Measurements from ENCODE around the gene BBC3.

BBC3 gene

GRCh38 chr19:47229676-47230053 lies 1.3 kb downstream of the BBC3 start:
- Histone ChIP-seq H3K4me1 (ENCODE audit: control insufficient read depth, insufficient read depth, low read length) (peaks cover 25% of the 10 kb centered on the region), H3K27me3 (ENCODE audit: control insufficient read depth, insufficient read depth, low read length) (peaks cover 10% of the 10 kb centered on the region; the same call in 1 of the 2 replicates), H3K9me3 (ENCODE audit: control insufficient read depth, insufficient read depth, low read length) (no peaks in the 10 kb centered on the region), H3K27ac (ENCODE audit: low read depth, low read length) (no peak overlapping the region), H3K4me3 (ENCODE audit: low read depth, low read length) (peak overlapping the region; percentile 91), H3K36me3 (ENCODE audit: control insufficient read depth, insufficient read depth, low read length) (no peaks in the 10 kb centered on the region), H3K9ac (ENCODE audit: low read depth, low read length) (peak overlapping the region; percentile 59)

- Histone ChIP-seq H3K36me3 (ENCODE audit: control insufficient read depth, insufficient read depth, low read length) (no peaks in the 10 kb centered on the region), H3K9ac (ENCODE audit: low read depth, low read length) (no peak overlapping the region; the same call in 1 of the 2 replicates), H3K27me3 (ENCODE audit: control insufficient read depth, insufficient read depth, low read length) (peaks cover 10% of the 10 kb centered on the region; the same call in 1 of the 2 replicates), H3K27ac (ENCODE audit: low read depth, low read length) (no peak overlapping the region), H3K4me3 (ENCODE audit: low read depth, low read length) (peak overlapping the region; percentile 91), H3K9me3 (ENCODE audit: control insufficient read depth, insufficient read depth, low read length) (no peaks in the 10 kb centered on the region), H3K4me1 (ENCODE audit: control insufficient read depth, insufficient read depth, low read length) (peaks cover 25% of the 10 kb centered on the region)
Measured at GRCh38 chr19:47228937-47229675, 1.9 kb downstream of the BBC3 start.

- Histone ChIP-seq H3K27ac (ENCODE audit: low read depth, low read length) (peak overlapping the region; percentile 96), H3K4me1 (ENCODE audit: control insufficient read depth, insufficient read depth, low read length) (peaks cover 25% of the 10 kb centered on the region), H3K4me3 (ENCODE audit: low read depth, low read length) (peak overlapping the region; percentile 91), H3K9ac (ENCODE audit: low read depth, low read length) (peak overlapping the region; percentile 68; the same call in 1 of the 2 replicates), H3K36me3 (ENCODE audit: control insufficient read depth, insufficient read depth, low read length) (no peaks in the 10 kb centered on the region; the same call in 1 of the 2 replicates), H3K9me3 (ENCODE audit: control insufficient read depth, insufficient read depth, low read length) (no peaks in the 10 kb centered on the region), H3K27me3 (ENCODE audit: control insufficient read depth, insufficient read depth, low read length) (peaks cover 10% of the 10 kb centered on the region; the same call in 1 of the 2 replicates)
Measured at GRCh38 chr19:47228168-47228936, 2.6 kb downstream of the BBC3 start.

- Histone ChIP-seq H3K4me3 (ENCODE audit: low read depth, low read length) (peak overlapping the region; percentile 91), H3K27me3 (ENCODE audit: control insufficient read depth, insufficient read depth, low read length) (peaks cover 10% of the 10 kb centered on the region; the same call in 1 of the 2 replicates), H3K4me1 (ENCODE audit: control insufficient read depth, insufficient read depth, low read length) (peaks cover 25% of the 10 kb centered on the region), H3K9me3 (ENCODE audit: control insufficient read depth, insufficient read depth, low read length) (no peaks in the 10 kb centered on the region), H3K27ac (ENCODE audit: low read depth, low read length) (peak overlapping the region; percentile 96), H3K9ac (ENCODE audit: low read depth, low read length) (peak overlapping the region; percentile 83), H3K36me3 (ENCODE audit: control insufficient read depth, insufficient read depth, low read length) (no peaks in the 10 kb centered on the region; the same call in 1 of the 2 replicates)
Measured at GRCh38 chr19:47227352-47228167, 3.4 kb downstream of the BBC3 start.

GRCh38 chr19:47226426-47227351 lies 4.3 kb downstream of the BBC3 start:
- Histone ChIP-seq H3K4me1 (ENCODE audit: control insufficient read depth, insufficient read depth, low read length) (peaks cover 24% of the 10 kb centered on the region), H3K9ac (ENCODE audit: low read depth, low read length) (peak overlapping the region; percentile 83), H3K9me3 (ENCODE audit: control insufficient read depth, insufficient read depth, low read length) (no peaks in the 10 kb centered on the region), H3K27ac (ENCODE audit: low read depth, low read length) (peak overlapping the region; percentile 96), H3K27me3 (ENCODE audit: control insufficient read depth, insufficient read depth, low read length) (peaks cover 10% of the 10 kb centered on the region; the same call in 1 of the 2 replicates), H3K4me3 (ENCODE audit: low read depth, low read length) (peak overlapping the region; percentile 91), H3K36me3 (ENCODE audit: control insufficient read depth, insufficient read depth, low read length) (peaks cover 6% of the 10 kb centered on the region)

GRCh38 chr19:47225746-47226425 lies 5.1 kb downstream of the BBC3 start:
- H3K9me3 ChIP-seq (ENCODE audit: control insufficient read depth, insufficient read depth, low read length): no peaks in the 10 kb centered on the region
- H3K4me1 ChIP-seq (ENCODE audit: control insufficient read depth, insufficient read depth, low read length): peaks cover 19% of the 10 kb centered on the region
- peak overlapping the region; percentile 96 for H3K27ac ChIP-seq (ENCODE audit: low read depth, low read length)
- peak overlapping the region; percentile 91 for H3K4me3 ChIP-seq (ENCODE audit: low read depth, low read length)
- peaks cover 13% of the 10 kb centered on the region for H3K36me3 ChIP-seq (ENCODE audit: control insufficient read depth, insufficient read depth, low read length)
- H3K9ac ChIP-seq (ENCODE audit: low read depth, low read length): peak overlapping the region; percentile 83; the same call in 1 of the 2 replicates
- H3K27me3 ChIP-seq (ENCODE audit: control insufficient read depth, insufficient read depth, low read length): peaks cover 10% of the 10 kb centered on the region; the same call in 1 of the 2 replicates

GRCh38 chr19:47221890-47222289 lies 9.1 kb downstream of the BBC3 start:
- no peak overlapping the region for H3K9ac ChIP-seq (ENCODE audit: low read depth, low read length)
- peaks cover 11% of the 10 kb centered on the region for H3K4me1 ChIP-seq (ENCODE audit: control insufficient read depth, insufficient read depth, low read length)
- H3K36me3 ChIP-seq (ENCODE audit: control insufficient read depth, insufficient read depth, low read length): peaks cover 21% of the 10 kb centered on the region
- H3K9me3 ChIP-seq (ENCODE audit: control insufficient read depth, insufficient read depth, low read length): no peaks in the 10 kb centered on the region
- no peak overlapping the region for H3K27ac ChIP-seq (ENCODE audit: low read depth, low read length)
- no peak overlapping the region for H3K4me3 ChIP-seq (ENCODE audit: low read depth, low read length)
- H3K27me3 ChIP-seq (ENCODE audit: control insufficient read depth, insufficient read depth, low read length): no peaks in the 10 kb centered on the region

GRCh38 chr19:47221080-47221841 lies 9.7 kb downstream of the BBC3 start:
- Histone ChIP-seq H3K4me1 (ENCODE audit: control insufficient read depth, insufficient read depth, low read length) (peaks cover 7% of the 10 kb centered on the region), H3K36me3 (ENCODE audit: control insufficient read depth, insufficient read depth, low read length) (peaks cover 21% of the 10 kb centered on the region), H3K9ac (ENCODE audit: low read depth, low read length) (no peak overlapping the region), H3K4me3 (ENCODE audit: low read depth, low read length) (no peak overlapping the region), H3K9me3 (ENCODE audit: control insufficient read depth, insufficient read depth, low read length) (no peaks in the 10 kb centered on the region), H3K27ac (ENCODE audit: low read depth, low read length) (no peak overlapping the region), H3K27me3 (ENCODE audit: control insufficient read depth, insufficient read depth, low read length) (no peaks in the 10 kb centered on the region)

- H3K4me1 ChIP-seq (ENCODE audit: control insufficient read depth, insufficient read depth, low read length): peaks cover under 1% of the 10 kb centered on the region; the same call in 1 of the 2 replicates
- H3K27ac ChIP-seq (ENCODE audit: low read depth, low read length): no peak overlapping the region
- no peak overlapping the region for H3K9ac ChIP-seq (ENCODE audit: low read depth, low read length)
- no peak overlapping the region for H3K4me3 ChIP-seq (ENCODE audit: low read depth, low read length)
- no peaks in the 10 kb centered on the region for H3K9me3 ChIP-seq (ENCODE audit: control insufficient read depth, insufficient read depth, low read length)
- H3K36me3 ChIP-seq (ENCODE audit: control insufficient read depth, insufficient read depth, low read length): peaks cover 18% of the 10 kb centered on the region
- no peaks in the 10 kb centered on the region for H3K27me3 ChIP-seq (ENCODE audit: control insufficient read depth, insufficient read depth, low read length)
Measured at GRCh38 chr19:47215581-47215980, 15.4 kb downstream of the BBC3 start.

All from HUES48 (cell line).